Astrocyte of the cerebellum (primary cell): Measurements from ENCODE around the gene LCLAT1.
"Not testable (repeated sequence)": the region's sequence is repeated elsewhere in the genome, so short reads cannot be mapped to it uniquely, and the experiment has no call there.

ENCODE experiments used
- DNase-seq: peaks from one replicate; pipeline ENCODE4 v3.0.0-alpha.2; 2011; ENCODE audit warnings: low read depth
- H3K4me3 ChIP-seq: 2 replicates; pipeline ENCODE4 v1.5.1; 2011; ENCODE audit warnings: mild to moderate bottlenecking, low read depth, low read length, moderate library complexity
- CTCF ChIP-seq: IDR thresholded peaks from 2 replicates; pipeline ENCODE4 v1.5.1; 2012; ENCODE audit warnings: low read length, low read depth, moderate library complexity, mild to moderate bottlenecking; ENCODE audit errors: missing control alignments
- in situ Hi-C: cut with HindIII; loops from 2 replicates; pipeline ENCODE4 v1.10.0; 2017; ENCODE audit warnings: low sequenced_read_pairs

The LCLAT1 gene

GRCh38 chr2:30605197-30605596 is 158.2 kb downstream of the LCLAT1 start:
- in situ Hi-C loops, result no loop called here
- TF ChIP-seq CTCF, result no peak

GRCh38 chr2:30608643-30609042 is 161.6 kb downstream of the LCLAT1 start:
- DNase-seq, result no peak
- TF ChIP-seq CTCF, result no peak
- in situ Hi-C loops, result no loop called here

More at GRCh38 chr2:30605197-30605596, 158.2 kb downstream of the LCLAT1 start:
- no peak overlapping the region for H3K4me3 ChIP-seq
- no peak for DNase-seq

GRCh38 chr2:30611583-30611982 is 164.5 kb downstream of the LCLAT1 start:
- no peak overlapping the region for H3K4me3 ChIP-seq
- no peak for DNase-seq
- TF ChIP-seq CTCF, result no peak
- in situ Hi-C loops, result no loop called here

More at GRCh38 chr2:30608643-30609042, 161.6 kb downstream of the LCLAT1 start:
- no peak overlapping the region for H3K4me3 ChIP-seq

- no peak for TF ChIP-seq CTCF
- in situ Hi-C loops, result no loop called here
- DNase-seq, result no peak
- H3K4me3 ChIP-seq, result no peak overlapping the region
Observed at GRCh38 chr2:30612371-30612770, 165.3 kb downstream of the LCLAT1 start.

- in situ Hi-C loops, result no loop called here
- DNase-seq, result no peak
- no peak for TF ChIP-seq CTCF
- H3K4me3 ChIP-seq, result no peak overlapping the region
Observed at GRCh38 chr2:30613001-30613400, 166.0 kb downstream of the LCLAT1 start.

- in situ Hi-C loops, DNase-seq, H3K4me3 ChIP-seq: not testable (repeated sequence)
Observed at GRCh38 chr2:30614227-30614626, 167.2 kb downstream of the LCLAT1 start.

GRCh38 chr2:30615926-30616325 is 168.9 kb downstream of the LCLAT1 start:
- TF ChIP-seq CTCF, result no peak
- no peak overlapping the region for H3K4me3 ChIP-seq
- in situ Hi-C loops, result no loop called here
- DNase-seq, result no peak
